Mucosa of stomach (tissue), 1 donor: ENCODE measurements around the gene PCSK9.
"Not testable (repeated sequence)": the region's sequence is repeated elsewhere in the genome, so short reads cannot be mapped to it uniquely, and the experiment has no call there.

Experiments
- H3K27me3 ChIP-seq: one replicate; pipeline ENCODE4 v1.7.0; 2013; ENCODE audit warnings: mild to moderate bottlenecking, low read length; ENCODE audit not compliant: control insufficient read depth, insufficient read depth
- H3K36me3 ChIP-seq: one replicate; pipeline ENCODE4 v1.7.0; 2013; ENCODE audit warnings: low read length; ENCODE audit not compliant: control insufficient read depth, insufficient read depth
- H3K4me1 ChIP-seq: one replicate; pipeline ENCODE4 v1.7.0; 2013; ENCODE audit warnings: mild to moderate bottlenecking, low read length; ENCODE audit not compliant: control insufficient read depth, insufficient read depth
- H3K4me3 ChIP-seq: one replicate; pipeline ENCODE4 v1.7.0; 2013; ENCODE audit warnings: low read length
- H3K9ac ChIP-seq: one replicate; pipeline ENCODE4 v1.7.0; 2013; ENCODE audit warnings: mild to moderate bottlenecking, low read length, moderate library complexity
- H3K9me3 ChIP-seq: one replicate; pipeline ENCODE4 v1.7.0; 2013; ENCODE audit warnings: mild to moderate bottlenecking, low read length, moderate library complexity; ENCODE audit not compliant: control insufficient read depth
- donor health status: Pancreatic carcinoma.

PCSK9 gene

DNA sequence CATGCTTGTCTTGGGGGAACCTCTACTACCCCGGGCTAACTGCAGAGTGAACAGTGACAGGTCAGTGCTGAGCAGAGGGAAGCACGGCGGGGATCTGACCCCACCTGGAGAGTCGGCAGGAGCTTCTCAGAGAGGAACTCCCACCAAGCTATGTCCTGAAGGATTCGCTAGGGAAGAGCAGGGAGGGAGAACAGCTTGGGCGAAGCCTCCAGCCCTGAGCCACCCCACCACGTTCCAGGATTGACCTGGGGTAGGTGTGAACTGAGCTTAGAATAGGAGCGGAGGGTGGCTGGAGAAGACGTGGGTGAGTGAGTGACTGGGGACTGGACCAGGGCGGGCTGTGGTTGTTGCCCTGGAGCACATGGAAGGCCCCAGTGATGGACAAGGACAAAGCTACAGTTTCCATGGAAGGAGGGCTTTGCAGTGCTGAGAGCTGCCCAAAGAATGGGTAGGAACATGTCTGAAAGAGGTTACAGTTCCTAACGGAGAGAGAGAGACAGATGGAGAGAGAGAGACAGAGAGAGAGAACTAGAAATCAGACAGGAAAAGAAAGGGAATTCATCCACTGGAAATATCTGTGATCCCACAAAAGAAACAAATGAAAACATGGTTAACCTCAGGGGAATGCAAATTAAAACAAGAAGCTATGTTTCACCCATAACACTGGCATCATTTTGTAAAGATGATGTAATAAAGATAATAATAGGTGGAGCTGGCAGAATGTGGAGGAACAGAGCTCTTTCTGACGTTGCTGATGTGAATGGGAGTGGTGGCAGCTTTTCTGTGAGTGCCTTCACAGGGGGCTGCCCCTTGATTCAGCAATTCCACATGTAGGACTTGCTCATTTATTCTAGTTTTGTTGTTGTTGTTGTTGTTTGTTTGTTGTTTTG is 23.4 kb upstream of the PCSK9 start:
- no peaks in the 10 kb centered on the region for H3K36me3 ChIP-seq
- no peak overlapping the region for H3K4me3 ChIP-seq
- no peaks in the 10 kb centered on the region for H3K9me3 ChIP-seq
- H3K27me3 ChIP-seq, result peaks cover 26% of the 10 kb centered on the region
- no peak overlapping the region for H3K9ac ChIP-seq
- H3K4me1 ChIP-seq, result no peaks in the 10 kb centered on the region

DNA sequence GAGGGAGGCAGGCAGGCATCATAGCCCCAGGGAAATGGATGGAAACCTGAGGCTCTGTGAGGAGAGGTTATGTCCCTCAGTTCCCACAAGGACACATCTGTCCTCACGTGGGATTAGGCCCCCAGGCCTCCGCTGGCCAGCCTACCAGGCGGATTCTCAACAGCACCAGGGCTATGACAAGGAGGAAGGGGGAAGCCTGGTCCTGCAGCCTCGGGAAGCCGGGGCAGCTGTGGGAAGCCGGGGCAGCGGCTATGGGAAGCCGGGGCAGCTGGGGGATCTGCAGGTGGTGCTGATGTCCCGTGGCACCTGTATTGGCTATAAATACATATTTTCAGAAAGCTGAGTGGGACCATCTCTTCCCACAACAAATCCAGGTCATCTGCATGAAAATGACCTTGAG is 21.0 kb upstream of the PCSK9 start:
- no peak overlapping the region for H3K4me3 ChIP-seq
- H3K4me1 ChIP-seq, result no peaks in the 10 kb centered on the region
- no peaks in the 10 kb centered on the region for H3K36me3 ChIP-seq
- no peaks in the 10 kb centered on the region for H3K9me3 ChIP-seq
- H3K27me3 ChIP-seq, result peaks cover 19% of the 10 kb centered on the region
- H3K9ac ChIP-seq, result no peak overlapping the region

DNA sequence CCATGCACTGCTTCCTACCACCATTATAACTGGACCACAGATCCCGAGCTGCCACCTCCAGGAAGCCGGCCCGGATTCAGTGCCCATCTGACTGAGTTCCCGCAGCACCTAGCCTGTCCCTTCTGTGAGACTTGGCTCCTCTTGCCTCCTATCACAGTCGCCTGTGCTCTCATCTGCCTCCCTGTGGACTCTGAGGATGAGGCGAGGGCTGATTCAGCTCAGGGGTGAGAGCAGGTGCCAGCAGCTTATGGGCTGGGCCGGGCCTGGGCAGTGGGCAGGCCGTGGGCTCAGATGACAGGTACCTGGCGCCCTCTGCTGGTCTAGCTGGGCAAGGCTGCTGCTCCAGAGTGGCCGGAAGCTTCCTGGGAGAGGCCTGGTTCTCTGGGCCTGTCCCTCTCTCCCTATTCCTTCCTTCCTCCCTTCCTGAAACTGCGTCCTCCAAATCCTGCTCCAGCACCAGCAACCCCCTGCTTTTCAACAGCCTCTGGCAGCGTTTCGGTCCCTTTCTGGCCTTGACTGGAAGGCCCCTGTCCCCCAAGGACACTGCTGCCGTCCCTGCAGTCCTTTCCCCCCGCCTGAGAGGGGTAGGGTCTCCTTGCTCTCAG is 17.3 kb upstream of the PCSK9 start:
- Histone ChIP-seq H3K4me3 (no peak overlapping the region), H3K4me1 (no peaks in the 10 kb centered on the region), H3K36me3 (no peaks in the 10 kb centered on the region), H3K9ac (no peak overlapping the region), H3K27me3 (peaks cover 8% of the 10 kb centered on the region), H3K9me3 (no peaks in the 10 kb centered on the region)

DNA sequence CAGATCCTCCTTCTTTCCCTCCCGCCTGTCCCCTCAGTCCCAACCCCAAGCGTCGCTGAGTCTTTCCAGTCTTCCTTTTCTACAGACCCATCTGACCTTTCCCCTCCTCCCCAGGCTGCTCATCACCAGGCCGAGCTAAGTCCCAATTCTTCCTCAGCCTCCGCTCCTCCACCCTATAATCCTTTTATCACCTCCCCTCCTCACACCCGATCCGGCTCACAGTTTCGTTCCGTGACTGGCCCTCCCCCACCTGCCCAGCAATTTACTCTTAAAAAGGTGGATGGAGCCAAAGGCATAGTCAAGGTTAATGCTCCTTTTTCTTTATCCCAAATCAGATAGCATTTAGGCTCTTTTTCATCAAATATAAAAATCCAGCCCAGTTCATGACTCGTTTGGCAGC is 15.2 kb upstream of the PCSK9 start:
- H3K36me3 ChIP-seq, H3K4me1 ChIP-seq, H3K9ac ChIP-seq, H3K4me3 ChIP-seq, H3K9me3 ChIP-seq, H3K27me3 ChIP-seq: not testable (repeated sequence)

DNA sequence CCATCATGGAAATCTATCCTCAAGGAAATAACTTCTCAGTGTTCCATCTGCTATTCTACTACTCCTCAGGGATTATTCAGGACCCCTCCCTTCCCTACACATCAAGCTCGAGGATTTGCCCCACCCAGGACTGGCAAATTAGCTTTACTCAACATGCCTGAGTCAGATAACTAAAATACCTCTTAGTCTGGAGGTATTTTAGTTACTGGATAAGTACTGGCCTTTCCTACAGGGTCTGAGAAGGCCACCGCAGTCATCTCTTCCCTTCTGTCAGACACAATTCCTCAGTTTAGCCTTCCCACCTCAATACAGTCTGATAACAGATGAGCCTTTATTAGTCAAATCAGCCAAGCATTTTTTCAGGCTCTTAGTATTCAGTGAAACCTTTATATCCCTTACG is 12.7 kb upstream of the PCSK9 start:
- not testable (repeated sequence) for H3K27me3 ChIP-seq, H3K9me3 ChIP-seq, H3K36me3 ChIP-seq, H3K4me3 ChIP-seq, H3K4me1 ChIP-seq, H3K9ac ChIP-seq

- H3K4me3 ChIP-seq, H3K4me1 ChIP-seq, H3K36me3 ChIP-seq, H3K9ac ChIP-seq, H3K9me3 ChIP-seq, H3K27me3 ChIP-seq: not testable (repeated sequence)
These were observed 8.2 kb upstream of the PCSK9 start for GRCh38 chr1:55031098-55031497.

DNA sequence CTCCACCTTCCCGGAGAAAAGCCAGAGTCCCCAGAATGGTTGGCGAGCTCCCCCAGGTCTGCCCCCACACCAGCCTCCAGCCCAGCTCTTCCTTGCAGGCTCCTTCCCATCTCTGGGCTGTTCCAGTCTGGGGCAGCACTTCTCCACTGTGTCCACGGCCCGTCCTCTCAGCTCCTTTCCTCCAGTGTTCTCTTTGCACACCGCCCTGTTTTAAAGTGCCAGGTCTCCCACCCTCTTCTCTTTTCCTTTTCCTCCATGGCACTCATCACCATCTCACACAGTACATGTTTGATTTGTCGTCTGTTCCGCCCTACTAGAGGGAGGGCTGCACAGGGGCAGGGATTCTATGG is 6.1 kb upstream of the PCSK9 start:
- Histone ChIP-seq H3K36me3 (no peaks in the 10 kb centered on the region), H3K9ac (no peak overlapping the region), H3K4me1 (no peaks in the 10 kb centered on the region), H3K9me3 (no peaks in the 10 kb centered on the region), H3K4me3 (no peak overlapping the region), H3K27me3 (peaks cover 6% of the 10 kb centered on the region)

DNA sequence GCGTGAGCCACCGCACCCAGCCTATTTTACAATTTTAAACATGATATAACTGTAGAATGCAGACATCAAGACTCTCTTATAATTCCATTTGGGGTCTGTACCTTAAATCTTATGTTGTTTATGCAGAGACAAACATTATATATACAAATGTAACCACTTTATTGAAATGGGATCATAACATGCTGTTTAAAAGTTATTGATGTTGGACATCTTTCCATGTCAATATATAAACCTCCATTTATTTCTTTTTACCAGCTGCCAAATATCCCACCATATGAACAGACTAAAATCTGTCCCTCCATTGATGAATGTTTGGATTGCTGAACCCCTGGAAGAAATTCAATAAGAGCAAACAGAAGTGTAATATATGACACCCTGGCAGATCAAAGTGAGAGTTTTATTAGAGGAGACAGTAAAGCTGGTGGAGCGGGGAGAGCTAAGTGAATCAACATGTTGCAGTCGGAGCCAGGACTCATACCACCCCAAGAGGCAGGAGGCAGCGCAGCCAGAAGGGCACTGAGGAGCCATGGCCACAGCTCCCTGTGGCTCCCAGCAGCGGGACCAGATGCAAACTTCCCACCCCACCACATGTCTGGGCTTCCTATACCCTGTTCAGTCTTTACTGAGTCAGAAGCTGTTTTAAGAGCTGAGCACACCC is 4.7 kb upstream of the PCSK9 start:
- Histone ChIP-seq H3K36me3 (no peaks in the 10 kb centered on the region), H3K27me3 (peaks cover 19% of the 10 kb centered on the region), H3K4me1 (peaks cover 7% of the 10 kb centered on the region), H3K9ac (no peak overlapping the region), H3K4me3 (no peak overlapping the region), H3K9me3 (no peaks in the 10 kb centered on the region)

- H3K4me1 ChIP-seq, result peaks cover 10% of the 10 kb centered on the region
- H3K9me3 ChIP-seq, result no peaks in the 10 kb centered on the region
- no peaks in the 10 kb centered on the region for H3K36me3 ChIP-seq
- H3K27me3 ChIP-seq, result peaks cover 28% of the 10 kb centered on the region
- no peak overlapping the region for H3K4me3 ChIP-seq
- no peak overlapping the region for H3K9ac ChIP-seq
These were observed 3.4 kb upstream of the PCSK9 start for GRCh38 chr1:55035904-55036303.

DNA sequence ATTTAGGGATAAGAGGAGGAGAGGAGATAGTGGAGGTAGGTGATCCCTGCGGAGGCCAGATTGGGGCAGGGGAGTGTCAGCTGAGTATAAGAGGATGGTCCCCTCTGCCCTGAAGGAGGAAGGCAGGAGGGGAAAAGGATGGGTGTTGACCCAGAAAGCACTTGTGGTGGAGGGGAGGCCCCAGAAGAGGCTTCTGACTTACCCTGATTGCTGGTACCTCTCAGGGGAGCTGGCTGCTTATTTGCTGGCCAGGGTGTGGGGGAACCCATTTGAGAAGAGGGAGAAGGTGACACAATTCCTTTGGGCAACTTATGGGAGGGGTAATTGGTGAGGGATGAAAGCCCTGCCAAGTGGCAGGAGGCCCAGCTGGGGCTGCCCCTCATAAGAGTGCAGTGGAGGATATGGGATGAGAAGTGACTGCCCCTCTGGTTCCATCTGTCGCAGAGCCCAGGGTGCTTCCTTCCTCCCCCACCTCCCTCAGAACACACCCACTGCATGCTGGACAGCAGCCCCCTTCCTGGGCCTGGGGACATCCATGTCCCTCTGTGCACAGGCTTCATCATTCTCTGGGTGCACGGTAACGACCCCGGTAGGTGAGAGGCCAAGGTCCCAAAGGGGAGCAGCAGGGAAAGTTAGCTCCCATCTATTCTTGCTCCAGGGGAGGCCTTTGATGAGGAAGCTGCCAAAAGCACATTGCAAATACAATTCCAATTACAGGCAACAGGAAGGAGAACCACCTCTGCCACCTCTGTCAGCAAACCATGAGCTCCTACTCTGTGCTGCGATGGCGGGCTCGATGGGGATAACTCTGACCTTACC is 1.4 kb upstream of the PCSK9 start:
- Histone ChIP-seq H3K4me3 (no peak overlapping the region), H3K9me3 (no peaks in the 10 kb centered on the region), H3K4me1 (peaks cover 10% of the 10 kb centered on the region), H3K27me3 (peaks cover 30% of the 10 kb centered on the region), H3K36me3 (no peaks in the 10 kb centered on the region), H3K9ac (no peak overlapping the region)

GRCh38 chr1:55038552-55038838 is 853 bp upstream of the PCSK9 start:
- Histone ChIP-seq H3K36me3 (no peaks in the 10 kb centered on the region), H3K4me1 (peaks cover 10% of the 10 kb centered on the region), H3K4me3 (no peak overlapping the region), H3K9ac (no peak overlapping the region), H3K27me3 (peaks cover 30% of the 10 kb centered on the region), H3K9me3 (no peaks in the 10 kb centered on the region)

DNA sequence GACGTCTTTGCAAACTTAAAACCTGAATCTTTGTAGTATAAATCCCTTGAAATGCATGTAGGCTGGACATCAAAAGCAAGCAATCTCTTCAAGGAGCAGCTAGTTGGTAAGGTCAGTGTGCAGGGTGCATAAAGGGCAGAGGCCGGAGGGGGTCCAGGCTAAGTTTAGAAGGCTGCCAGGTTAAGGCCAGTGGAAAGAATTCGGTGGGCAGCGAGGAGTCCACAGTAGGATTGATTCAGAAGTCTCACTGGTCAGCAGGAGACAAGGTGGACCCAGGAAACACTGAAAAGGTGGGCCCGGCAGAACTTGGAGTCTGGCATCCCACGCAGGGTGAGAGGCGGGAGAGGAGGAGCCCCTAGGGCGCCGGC is 390 bp upstream of the PCSK9 start:
- no peaks in the 10 kb centered on the region for H3K9me3 ChIP-seq
- no peak overlapping the region for H3K4me3 ChIP-seq
- H3K4me1 ChIP-seq, result peaks cover 10% of the 10 kb centered on the region
- H3K9ac ChIP-seq, result no peak overlapping the region
- no peaks in the 10 kb centered on the region for H3K36me3 ChIP-seq
- peaks cover 30% of the 10 kb centered on the region for H3K27me3 ChIP-seq
